GM03348 (cell line): ENCODE data around the gene RAX.

Experiments
- DNase-seq: peaks from one replicate; pipeline ENCODE4 v3.0.0; 2012; ENCODE audit warnings: low spot score

Gene RAX

DNA sequence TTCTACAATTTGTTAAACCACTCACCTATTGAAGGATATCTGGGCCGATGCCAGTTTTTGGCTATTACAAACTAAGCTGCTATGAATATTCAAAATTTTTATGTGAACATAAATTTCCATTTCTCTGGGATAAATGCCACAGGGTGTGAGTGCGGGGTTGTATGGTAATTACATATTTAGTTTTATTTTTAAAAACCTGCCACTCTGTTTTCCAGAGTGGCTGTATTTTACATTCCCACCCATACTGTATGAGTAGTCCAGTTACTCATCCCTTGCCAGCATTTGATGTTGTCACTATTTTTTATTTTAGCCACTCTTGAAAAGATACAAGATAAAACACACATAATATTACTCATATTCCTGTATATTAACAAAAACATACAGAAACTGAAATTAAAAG, 30.3 kb downstream of the RAX start:
- DNase-seq = no peak

DNA sequence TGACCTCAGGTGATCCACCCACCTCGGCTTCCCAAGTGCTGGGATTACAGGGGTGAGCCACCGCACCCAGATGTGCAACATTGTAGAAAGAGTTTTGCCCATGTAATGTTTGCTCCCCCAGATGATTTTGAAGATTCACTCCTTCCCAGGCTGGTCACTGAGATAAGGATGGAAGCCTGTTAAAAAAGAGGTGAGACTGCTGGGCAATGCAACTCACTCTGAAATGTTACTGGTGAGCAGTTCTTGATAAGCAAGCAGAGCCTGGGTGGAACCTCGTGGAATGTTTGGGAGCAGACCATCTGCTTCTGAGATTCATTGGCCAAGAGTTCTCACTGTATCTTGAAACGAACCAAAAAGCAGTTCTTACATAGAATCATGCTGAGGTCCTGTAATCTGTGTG, 33.6 kb downstream of the RAX start:
- no peak for DNase-seq

DNA sequence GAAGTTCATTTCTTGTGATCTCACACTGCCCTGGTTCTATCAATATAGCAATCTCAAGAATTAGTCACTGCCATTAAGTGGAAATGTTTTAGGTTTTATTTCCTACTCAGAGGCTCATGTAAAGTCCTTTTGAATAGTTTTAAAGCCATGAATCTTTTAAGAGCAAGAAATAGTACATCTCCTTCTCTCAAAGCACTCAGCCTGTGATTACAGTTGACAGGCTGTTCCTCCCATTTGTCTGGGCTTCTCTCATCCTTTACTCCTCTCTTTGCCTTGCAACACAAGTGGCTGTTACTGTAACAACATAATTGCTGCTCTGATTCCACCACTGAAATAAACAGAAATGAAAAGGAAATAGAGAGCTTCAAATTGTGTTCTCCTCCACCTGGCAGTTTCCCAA, 34.9 kb downstream of the RAX start:
- DNase-seq = no peak

DNA sequence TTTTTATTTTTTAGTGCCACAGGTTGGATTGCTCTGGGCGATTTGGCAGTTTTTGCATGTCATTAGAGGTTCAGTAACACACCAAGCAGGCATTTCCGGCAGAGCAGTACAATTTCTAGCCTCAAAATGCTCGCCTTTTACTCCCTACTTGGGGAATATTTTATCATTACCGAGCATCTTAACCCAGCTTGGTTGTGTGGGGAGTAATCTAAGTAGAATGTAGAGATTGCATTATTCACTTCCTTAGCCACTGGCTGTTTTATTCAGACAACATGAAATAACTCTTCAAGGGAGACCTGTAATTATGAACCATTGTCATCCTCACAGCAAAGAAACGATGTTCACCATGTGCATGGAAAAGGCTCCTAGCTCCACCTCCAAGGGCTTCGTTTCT, 40.2 kb downstream of the RAX start:
- peak; percentile 29 for DNase-seq

DNA sequence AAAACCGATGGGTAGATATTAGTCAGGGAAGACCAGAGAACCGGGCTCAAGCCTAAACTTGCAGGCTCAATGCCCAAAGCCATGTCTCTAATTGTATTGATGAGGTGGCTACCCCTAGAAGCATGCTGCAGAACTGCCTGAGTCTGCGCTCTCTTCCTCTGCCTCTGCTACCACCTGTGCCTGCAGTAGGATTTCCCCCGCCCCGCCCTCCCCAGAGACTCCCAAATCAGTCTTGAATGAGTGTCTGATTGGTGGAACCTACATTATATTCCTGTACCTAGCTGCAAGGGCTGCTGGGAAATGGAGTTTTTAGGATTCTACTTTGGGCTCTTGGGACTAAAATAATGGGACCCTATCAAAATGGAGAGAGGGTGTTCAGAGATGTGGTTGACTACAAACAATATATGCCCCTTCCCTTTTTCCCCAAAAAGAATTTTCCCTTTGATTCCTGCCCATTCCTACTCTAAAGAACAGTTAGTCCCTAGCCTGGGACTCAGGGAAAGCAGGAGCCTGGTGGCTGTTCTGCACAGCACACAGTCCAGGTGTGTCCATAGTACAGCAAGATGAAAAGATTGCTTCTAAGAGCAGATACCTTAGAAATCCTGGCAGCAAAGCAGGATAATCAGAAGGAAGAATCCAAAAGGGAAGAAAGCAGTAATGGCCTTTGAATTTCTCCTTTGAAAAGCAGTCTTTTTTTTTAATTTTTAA, 40.8 kb downstream of the RAX start:
- no peak for DNase-seq

DNA sequence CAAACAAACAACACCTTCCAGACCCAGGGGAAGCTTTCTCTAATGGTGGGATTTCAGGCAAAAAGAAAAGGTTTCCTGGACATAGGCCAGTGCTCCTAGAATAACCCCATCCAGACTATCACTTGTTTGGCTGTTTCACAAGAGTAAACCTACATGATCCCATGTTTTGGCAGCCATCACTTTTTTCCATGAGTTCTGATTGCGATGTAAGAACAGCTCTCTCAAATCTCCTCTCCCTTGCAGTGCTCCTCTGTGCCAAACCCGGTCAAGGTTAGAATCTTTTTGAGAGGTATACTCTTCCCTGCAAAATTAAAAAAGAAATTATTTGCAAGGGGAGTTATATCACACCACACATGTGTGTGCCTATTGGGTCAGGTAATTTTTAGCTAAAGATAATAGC, 41.4 kb downstream of the RAX start:
- DNase-seq = no peak

DNA sequence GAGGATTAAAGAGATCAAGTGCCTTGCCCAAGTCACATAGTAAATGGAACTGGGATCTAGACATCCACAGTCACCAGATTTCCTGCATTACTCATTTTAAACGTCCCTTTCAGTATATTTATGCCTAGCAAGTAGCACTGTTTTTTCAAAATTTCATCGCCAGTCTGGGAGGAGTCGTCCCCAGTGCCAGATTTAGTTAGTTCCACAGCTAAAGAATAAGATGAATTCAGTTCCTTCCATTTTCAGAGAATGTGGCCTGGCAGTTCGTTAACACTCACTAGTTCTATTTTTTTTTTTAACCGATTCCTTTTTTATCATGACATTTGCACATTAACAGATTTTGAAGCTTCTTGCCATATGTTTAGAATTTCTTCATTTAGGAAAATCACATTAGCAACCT, 42.1 kb downstream of the RAX start:
- no peak for DNase-seq

DNA sequence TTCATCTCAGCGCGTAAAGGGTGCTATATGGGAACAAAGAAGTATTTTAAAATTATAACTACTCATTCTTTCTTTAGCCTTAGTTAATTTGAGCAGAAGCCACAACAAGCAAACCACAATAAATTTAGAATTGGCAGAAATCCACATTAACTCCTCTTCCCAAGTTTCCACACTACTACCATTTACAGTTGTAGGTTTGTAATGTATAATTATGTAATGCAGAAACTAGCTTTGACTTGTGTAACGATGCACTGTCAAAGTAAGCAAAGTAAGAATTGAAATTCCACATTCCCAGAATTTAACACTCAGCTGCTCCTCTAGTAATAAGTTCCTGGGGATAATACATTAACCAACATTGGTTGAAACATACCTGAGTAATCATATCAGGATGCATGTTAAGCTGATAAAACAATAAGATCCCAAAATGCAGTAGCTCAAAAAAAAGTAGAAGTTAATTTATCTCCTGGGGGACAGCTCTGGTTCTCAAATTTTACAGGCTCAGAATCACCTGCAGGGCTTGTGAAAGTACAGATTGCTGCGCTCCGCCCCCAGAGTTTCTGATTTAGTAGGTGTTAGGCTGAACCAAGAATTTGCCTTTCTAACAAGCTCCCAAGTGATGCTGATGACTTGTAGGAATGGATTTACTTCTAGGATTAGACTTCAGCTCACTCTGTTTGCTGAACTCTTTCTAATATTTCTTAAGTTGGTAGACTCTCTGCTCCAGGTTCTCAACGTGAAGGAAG, 43.4 kb downstream of the RAX start:
- no peak for DNase-seq

DNA sequence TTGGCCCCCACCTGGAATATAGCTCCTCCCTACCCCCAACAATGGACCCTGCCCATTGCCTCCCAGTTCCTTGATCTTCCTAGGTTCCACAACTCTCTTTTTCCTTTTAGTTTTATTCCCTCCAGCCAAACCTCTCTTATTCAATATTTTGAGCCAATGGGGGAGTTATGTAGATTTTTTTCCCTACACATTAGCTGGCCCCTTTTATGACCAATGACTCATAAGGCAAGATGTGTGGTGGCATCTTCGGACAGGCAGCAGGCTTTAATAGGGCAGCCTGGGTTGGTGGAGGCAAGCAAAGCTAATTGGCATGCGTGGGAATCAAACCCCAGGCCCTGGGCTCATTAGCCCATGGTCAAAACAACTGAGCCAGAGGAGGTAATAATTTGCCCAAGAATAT, 44.1 kb downstream of the RAX start:
- DNase-seq = no peak

DNA sequence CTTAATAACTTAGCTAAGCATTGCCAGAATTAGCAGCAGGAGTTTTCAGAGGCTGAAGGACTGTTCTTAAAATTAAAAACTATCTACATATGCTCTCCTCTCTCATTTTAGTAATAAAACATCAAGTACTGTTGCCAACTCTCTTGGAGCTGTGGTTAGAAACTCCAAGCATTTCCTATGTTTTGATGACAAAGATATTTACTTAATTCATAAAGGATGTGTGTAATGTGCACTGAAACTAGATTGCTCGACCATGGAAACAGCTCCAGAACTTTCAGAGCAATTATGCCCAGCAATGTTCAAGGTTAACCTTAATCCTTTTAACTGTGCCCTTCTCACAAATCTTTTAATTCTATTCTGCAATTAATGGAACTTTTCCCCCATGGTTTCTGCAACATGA, 44.9 kb downstream of the RAX start:
- peak; percentile 30 for DNase-seq

DNA sequence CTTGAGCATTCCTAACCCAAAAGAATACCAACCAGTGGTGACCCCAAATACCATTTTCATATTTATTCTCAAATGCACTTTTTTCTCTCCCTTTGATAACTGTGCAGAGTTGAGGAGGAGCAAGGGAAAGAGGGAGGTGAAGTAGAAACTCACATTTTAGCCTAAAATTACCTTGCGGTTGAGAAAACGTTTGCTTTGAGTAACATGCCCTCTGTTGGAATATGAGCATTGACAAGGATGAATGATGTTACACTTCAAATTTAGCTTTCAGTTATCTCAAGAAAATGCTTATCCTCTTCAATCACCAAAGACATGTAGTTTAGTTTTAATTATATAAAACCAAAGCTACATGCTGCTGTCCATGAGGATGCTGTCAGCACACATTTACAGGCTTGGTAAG, 50.9 kb downstream of the RAX start:
- no peak for DNase-seq

DNA sequence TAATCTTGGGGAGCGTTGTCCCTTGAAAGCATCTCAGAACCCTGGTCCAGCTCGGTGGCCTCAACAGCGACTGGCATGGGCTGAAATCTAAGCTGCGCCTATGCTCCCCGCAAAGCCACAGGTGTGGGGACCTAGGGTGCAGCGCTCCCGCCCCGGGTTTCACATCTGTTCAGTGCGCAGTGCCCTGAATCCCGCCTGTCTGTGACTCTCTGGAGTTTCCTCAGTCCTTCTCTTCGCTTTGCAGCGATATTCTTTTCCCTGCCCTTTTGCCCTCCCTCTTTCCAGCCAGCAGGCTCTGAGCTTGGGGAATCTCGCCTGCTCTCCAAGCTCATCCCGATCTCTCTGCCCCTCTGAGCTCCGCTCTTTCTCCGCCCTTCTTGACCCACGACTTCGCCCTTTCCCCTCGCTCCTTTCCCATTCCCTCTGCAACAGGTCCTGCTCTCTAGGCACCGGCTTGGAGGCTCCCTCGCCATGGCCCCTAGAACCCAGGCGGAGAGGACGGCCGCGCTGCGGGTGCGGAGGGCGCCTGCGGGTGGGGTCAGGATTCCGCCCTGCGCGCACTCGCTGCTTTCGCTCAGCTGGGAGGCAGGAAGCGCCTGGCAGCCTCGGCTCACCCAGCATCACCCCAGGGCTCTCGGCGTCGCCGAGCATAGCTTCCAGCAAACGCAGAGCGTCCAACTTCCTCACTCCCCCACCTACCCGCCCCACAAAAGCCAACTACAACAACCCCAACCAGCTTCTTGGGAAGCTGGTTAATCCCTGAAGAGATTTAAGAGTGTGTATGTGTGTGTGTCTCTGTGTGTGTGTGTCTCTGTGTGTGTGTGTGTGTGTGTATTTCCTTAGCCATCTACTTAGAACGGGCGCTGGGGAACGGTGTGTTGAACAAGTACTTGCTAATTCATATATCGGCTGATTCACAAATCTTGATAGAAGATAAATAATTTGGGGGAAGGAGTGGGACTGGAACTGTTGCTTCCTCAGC, 52.2 kb downstream of the RAX start:
- no peak for DNase-seq

DNA sequence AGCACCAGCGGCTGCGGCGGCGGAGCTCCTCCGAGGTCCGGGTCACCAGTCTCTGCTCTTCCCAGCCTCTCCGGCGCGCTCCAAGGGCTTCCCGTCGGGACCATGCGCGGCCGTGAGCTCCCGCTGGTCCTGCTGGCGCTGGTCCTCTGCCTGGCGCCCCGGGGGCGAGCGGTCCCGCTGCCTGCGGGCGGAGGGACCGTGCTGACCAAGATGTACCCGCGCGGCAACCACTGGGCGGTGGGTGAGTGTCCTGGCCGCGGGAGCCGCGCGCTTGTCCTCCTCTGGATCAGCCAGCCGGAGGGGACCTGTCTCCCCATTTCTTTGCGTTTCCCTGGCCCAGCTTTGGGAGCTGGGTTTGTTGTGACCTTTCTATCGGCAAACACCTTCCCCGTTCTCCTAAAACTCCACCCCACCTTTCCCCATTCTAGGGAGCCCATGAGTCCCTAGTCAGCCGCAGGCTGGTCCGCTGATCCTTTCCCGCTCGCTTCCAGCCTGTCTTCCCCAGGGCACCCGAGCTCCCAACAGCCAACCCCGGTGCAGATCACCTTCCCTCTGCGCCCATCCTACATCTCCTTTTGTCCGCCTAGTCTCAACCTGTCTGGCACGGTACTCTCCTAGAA, 53.0 kb downstream of the RAX start:
- DNase-seq = peak; percentile 24

DNA sequence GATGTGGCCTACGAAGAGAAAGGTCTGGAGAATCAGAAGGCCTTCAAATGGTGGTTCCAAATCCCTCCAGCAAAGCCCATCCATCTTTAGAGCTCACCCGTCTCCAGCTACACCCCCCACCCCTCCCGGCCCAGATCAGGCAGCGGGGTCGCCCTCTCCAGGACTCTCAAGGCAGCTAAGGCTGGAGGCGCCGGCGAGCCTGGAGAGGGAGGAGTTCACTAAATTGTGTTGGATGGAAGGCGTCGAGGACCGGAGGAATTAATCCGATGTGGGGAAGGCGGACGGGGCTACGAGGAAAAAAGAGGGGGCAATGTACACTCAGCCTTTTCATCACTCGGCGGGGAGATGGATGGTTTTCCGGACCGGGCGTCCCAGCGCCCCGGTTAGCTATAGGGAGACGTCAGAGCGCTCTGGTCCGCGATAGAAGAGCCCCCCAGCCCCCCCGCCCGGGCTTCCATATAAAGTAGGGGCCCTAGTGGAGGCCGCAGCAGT, 53.5 kb downstream of the RAX start, which contains the start of gene GRP:
Gene GRP (plus strand): TSS at position 487 of the 492 bp plus-strand sequence. CDS start 108 bp downstream, outside the sequence.
- no peak for DNase-seq

DNA sequence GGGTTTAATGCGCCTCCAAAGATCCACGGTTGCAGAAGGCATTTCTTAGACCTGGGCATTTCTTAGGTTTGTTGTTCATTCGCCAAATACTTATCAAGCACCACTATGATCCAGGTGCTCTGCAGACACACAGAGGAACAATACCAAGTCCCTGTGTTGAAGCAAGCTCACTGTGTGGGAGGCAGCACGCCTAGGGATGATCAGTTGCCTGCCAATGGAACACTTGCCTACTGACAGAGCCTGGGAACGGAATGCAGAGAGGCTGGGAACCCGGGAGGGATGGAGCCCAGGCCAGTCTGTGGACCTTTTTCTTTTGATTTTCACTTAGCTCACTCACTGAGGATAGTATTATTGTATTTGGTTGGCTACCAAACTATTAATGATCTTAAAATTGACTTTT, 55.2 kb downstream of the RAX start:
- no peak for DNase-seq
